Measurements from ENCODE around the gene LOX. TPM values are rescaled to one million over a fixed set of nuclear protein-coding genes. Genes with fewer than 3 reads are reported as not detected.

LOX gene
- total and polyA plus RNA-seq, 8 donors, result 1.1 to 31.4 (median 5.0) TPM

- Histone ChIP-seq H3K4me3 (no peak overlapping the region), H3K27me3 (peaks cover 0 to 18% (median 15%) of the 10 kb centered on the region in 3 donors), H3K4me1 (peaks cover 9 to 22% (median 18%) of the 10 kb centered on the region in 4 donors), H3K9me3 (no peaks in the 10 kb centered on the region), H3K36me3 (peaks cover 0 to 10% (median 1%) of the 10 kb centered on the region in 4 donors), H3K27ac (no peak overlapping the region)
- DNase-seq, result no peak
- intact Hi-C loops (cut with DNase I; ENCODE audit: low total_unique reads), result no loop called here
- TF ChIP-seq POLR2AphosphoS5 (IDR thresholded peaks at IDR 0.05), result no peak
- no peak for TF ChIP-seq CTCF (IDR thresholded peaks at IDR 0.05)
- TF ChIP-seq EP300 (IDR thresholded peaks at IDR 0.05), result no peak
- no peak for TF ChIP-seq POLR2A (IDR thresholded peaks at IDR 0.05)
- WGBS, 5 donors, result 79 to 94% (median 89%) methylated on average over 2 of the region's 2 CpGs
These were observed 5.0 kb downstream of the LOX start for GRCh38 chr5:122073018-122073417.

- WGBS, 5 donors, result 69 to 88% (median 78%) methylated on average over 1 of the region's 1 CpG
- Histone ChIP-seq H3K9me3 (no peaks in the 10 kb centered on the region), H3K4me3 (no peak overlapping the region), H3K36me3 (peaks cover 0 to 10% (median 1%) of the 10 kb centered on the region in 4 donors), H3K27ac (no peak overlapping the region), H3K27me3 (no peaks in the 10 kb centered on the region), H3K4me1 (no peaks in the 10 kb centered on the region)
- TF ChIP-seq POLR2A (IDR thresholded peaks at IDR 0.05), result no peak
- TF ChIP-seq EP300 (IDR thresholded peaks at IDR 0.05), result no peak
- TF ChIP-seq POLR2AphosphoS5 (IDR thresholded peaks at IDR 0.05), result no peak
- no peak for TF ChIP-seq CTCF (IDR thresholded peaks at IDR 0.05)
- DNase-seq, result no peak
- intact Hi-C loops (cut with DNase I; ENCODE audit: low total_unique reads), result no loop called here
These were observed 10.7 kb downstream of the LOX start for GRCh38 chr5:122067390-122067789.

GRCh38 chr5:122064992-122065391 lies 13.1 kb downstream of the LOX start:
- 88 to 98% (median 97%) methylated on average over 3 of the region's 3 CpGs for WGBS, 5 donors
- no peak for DNase-seq
- Histone ChIP-seq H3K9me3 (no peaks in the 10 kb centered on the region), H3K27me3 (no peaks in the 10 kb centered on the region), H3K36me3 (peaks cover 0 to 10% (median 1%) of the 10 kb centered on the region in 4 donors), H3K4me3 (no peak overlapping the region), H3K27ac (no peak overlapping the region), H3K4me1 (no peaks in the 10 kb centered on the region)
- TF ChIP-seq CTCF (IDR thresholded peaks at IDR 0.05) (no peak), POLR2A (IDR thresholded peaks at IDR 0.05) (no peak), POLR2AphosphoS5 (IDR thresholded peaks at IDR 0.05) (no peak), EP300 (IDR thresholded peaks at IDR 0.05) (no peak)
- intact Hi-C loops (cut with DNase I; ENCODE audit: low total_unique reads), result no loop called here

- H3K4me3 ChIP-seq, result no peak overlapping the region
- H3K4me1 ChIP-seq, result no peaks in the 10 kb centered on the region
- no peaks in the 10 kb centered on the region for H3K27me3 ChIP-seq
- no peak for DNase-seq
- peaks cover 0 to 3% (median 0%) of the 10 kb centered on the region in 4 donors for H3K36me3 ChIP-seq
- intact Hi-C loops (cut with DNase I; ENCODE audit: low total_unique reads), result no loop called here
- no peak overlapping the region for H3K27ac ChIP-seq
- H3K9me3 ChIP-seq, result no peaks in the 10 kb centered on the region
- WGBS, 5 donors, result 75 to 88% (median 86%) methylated on average over 1 of the region's 1 CpG
- TF ChIP-seq CTCF (IDR thresholded peaks at IDR 0.05), result no peak
- TF ChIP-seq EP300 (IDR thresholded peaks at IDR 0.05), result no peak
- TF ChIP-seq POLR2AphosphoS5 (IDR thresholded peaks at IDR 0.05), result no peak
- no peak for TF ChIP-seq POLR2A (IDR thresholded peaks at IDR 0.05)
These were observed 14.2 kb downstream of the LOX start for GRCh38 chr5:122063836-122064235.
